Activated CD8-positive, alpha-beta T cell treated with anti-CD3 and anti-CD28 coated beads for 36 hours (primary cell): ENCODE data around the gene KRTAP10-3. TPM values are rescaled to one million over a fixed set of nuclear protein-coding genes. Genes with fewer than 3 reads are reported as not detected.

Source experiments
- ATAC-seq: fragments of 200-7000 bp; cut with Tn5 transposase; one replicate; pipeline ENCODE4 v1.10.0; 2021; ENCODE audit warnings: mild to moderate bottlenecking, moderate library complexity
- CTCF ChIA-PET: fragments of 350-600 bp; sonication (Branson Sonifier 250); formaldehyde crosslinking; loops from one replicate; lab custom pipeline; 2021; ENCODE audit warnings: antibody characterized with exemption; lab: Charles Lee
- POLR2A ChIA-PET: fragments of 350-600 bp; sonication (Branson Sonifier 250); formaldehyde crosslinking; loops from one replicate; lab custom pipeline; 2021; ENCODE audit warnings: antibody characterized with exemption; lab: Charles Lee
- DNase-seq: peaks from one replicate; pipeline ENCODE4 v3.0.0-alpha.2; 2020
- H3K27ac Mint-ChIP-seq: one replicate; pipeline ENCODE4 v1.8.0; 2021; ENCODE audit warnings: mild to moderate bottlenecking, mixed read lengths
- H3K27me3 Mint-ChIP-seq: one replicate; pipeline ENCODE4 v1.8.0; 2021; ENCODE audit warnings: mixed read lengths
- H3K36me3 Mint-ChIP-seq: one replicate; pipeline ENCODE4 v1.8.0; 2021; ENCODE audit warnings: low read depth, mixed read lengths
- H3K4me1 Mint-ChIP-seq: one replicate; pipeline ENCODE4 v1.8.0; 2021; ENCODE audit warnings: low read depth, mixed read lengths
- H3K4me3 Mint-ChIP-seq: one replicate; pipeline ENCODE4 v1.8.0; 2021; ENCODE audit warnings: mild to moderate bottlenecking, moderate library complexity, mixed read lengths
- H3K9me3 Mint-ChIP-seq: one replicate; pipeline ENCODE4 v1.8.0; 2021; ENCODE audit warnings: mixed read lengths
- intact Hi-C: fragments of 100-400 bp; cut with micrococcal nuclease; formaldehyde crosslinking; loops from one replicate; pipeline ENCODE4 v1.10.0; 2022
- total RNA-seq, 2 experiments: library from RNA; stranded (reverse); gene quantifications; one replicate each; pipeline ENCODE4 v1.2.3, GENCODE V29; 2021
- TF ChIP-seq, protein P1 (sequence below): fragments of 200-600 bp; IDR thresholded peaks from one replicate; pipeline ENCODE4 v1.8.0; 2022; ENCODE audit warnings: antibody characterized with exemption, mild to moderate bottlenecking

KRTAP10-3 gene
- total RNA-seq, 2 experiments from 2014 or later: not detected

DNA sequence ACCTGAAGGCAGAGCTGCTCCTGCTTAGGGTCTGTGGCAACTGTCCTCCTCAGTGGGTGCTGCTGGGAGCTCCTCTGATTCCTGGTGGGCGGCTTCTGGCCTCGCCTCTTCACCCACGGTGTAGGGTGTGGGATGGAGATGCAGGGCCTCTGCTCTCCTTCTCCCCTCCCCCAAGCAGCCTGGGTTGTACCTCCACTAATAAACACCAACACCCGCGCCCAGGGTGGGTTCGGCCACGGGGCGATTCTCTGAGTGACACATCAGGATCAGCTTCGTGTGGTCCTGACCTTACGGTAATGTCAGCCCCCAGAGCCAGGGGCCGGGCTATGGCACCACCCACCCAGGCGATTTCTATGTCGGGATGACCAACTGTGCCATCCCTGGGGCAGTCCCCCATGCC is 42.3 kb downstream of the KRTAP10-3 start:
- H3K36me3 Mint-ChIP-seq: no peaks in the 10 kb centered on the region
- intact Hi-C loops: loop anchor here (10.0 kb wide), 1 partner anchor 228 kb away; no protein-coding TSS in a partner anchor
- TF ChIP-seq, protein P1, sequence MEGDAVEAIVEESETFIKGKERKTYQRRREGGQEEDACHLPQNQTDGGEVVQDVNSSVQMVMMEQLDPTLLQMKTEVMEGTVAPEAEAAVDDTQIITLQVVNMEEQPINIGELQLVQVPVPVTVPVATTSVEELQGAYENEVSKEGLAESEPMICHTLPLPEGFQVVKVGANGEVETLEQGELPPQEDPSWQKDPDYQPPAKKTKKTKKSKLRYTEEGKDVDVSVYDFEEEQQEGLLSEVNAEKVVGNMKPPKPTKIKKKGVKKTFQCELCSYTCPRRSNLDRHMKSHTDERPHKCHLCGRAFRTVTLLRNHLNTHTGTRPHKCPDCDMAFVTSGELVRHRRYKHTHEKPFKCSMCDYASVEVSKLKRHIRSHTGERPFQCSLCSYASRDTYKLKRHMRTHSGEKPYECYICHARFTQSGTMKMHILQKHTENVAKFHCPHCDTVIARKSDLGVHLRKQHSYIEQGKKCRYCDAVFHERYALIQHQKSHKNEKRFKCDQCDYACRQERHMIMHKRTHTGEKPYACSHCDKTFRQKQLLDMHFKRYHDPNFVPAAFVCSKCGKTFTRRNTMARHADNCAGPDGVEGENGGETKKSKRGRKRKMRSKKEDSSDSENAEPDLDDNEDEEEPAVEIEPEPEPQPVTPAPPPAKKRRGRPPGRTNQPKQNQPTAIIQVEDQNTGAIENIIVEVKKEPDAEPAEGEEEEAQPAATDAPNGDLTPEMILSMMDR: no peak
- no peaks in the 10 kb centered on the region for H3K4me1 Mint-ChIP-seq
- POLR2A ChIA-PET: no interaction called here
- no peak for DNase-seq
- no peaks in the 10 kb centered on the region for H3K9me3 Mint-ChIP-seq
- H3K27ac Mint-ChIP-seq: no peak overlapping the region
- H3K4me3 Mint-ChIP-seq: no peak overlapping the region
- no peak for ATAC-seq
- no peaks in the 10 kb centered on the region for H3K27me3 Mint-ChIP-seq
- CTCF ChIA-PET: interaction anchor here (1.3 to 1.4 kb wide), 2 partner anchors 225 to 277 kb away, joined by 6 read pairs; no protein-coding TSS in a partner anchor

DNA sequence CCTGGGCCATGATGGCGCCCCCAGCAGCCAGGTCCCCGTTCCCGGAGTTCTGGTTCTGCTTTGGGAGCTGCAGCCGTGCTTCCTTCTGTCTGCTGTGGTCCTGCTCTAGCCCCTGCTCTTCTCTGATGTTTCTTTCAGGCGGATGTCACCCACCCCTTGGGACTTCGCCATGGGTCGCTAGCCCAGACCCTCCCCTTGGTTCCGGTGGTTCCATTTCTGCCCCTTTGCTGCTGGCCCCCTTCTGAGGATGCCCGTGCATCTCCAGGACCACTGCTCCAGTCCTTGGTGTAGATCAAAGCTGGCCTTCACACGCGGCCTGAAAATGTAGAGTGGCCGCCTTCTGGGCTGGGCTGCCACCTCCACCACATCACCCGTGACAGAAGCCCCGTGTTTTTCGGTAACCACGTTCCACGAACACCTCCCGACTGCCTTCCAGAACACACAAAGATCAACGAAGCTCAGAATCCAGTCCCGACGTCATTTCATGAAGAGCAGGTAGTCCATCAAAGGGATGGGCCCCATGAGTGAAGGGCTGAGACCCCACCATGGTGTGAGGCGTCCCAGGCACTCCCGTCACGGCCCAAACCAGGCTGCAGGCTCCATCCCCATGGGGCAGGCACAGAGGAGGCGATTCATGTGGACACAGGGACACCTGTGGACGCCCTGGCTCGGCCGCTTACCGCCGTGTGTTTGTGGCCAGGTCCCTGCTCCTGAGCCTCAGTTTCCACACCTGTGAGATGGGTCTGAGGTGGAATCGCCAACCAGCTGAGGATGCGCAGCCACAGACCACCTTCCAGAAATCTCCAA is 43.0 kb downstream of the KRTAP10-3 start:
- Mint-ChIP-seq H3K27ac (no peak overlapping the region), H3K4me3 (no peak overlapping the region), H3K36me3 (no peaks in the 10 kb centered on the region), H3K9me3 (no peaks in the 10 kb centered on the region), H3K27me3 (no peaks in the 10 kb centered on the region), H3K4me1 (peaks cover 4% of the 10 kb centered on the region)
- ATAC-seq (no peak), DNase-seq (no peak)
- ChIA-PET POLR2A (no interaction called here), CTCF (interaction anchor here (1.3 to 1.4 kb wide), 2 partner anchors 226 to 278 kb away, joined by 6 read pairs; no protein-coding TSS in a partner anchor)
- TF ChIP-seq, protein P1: no peak
- intact Hi-C loops: loop anchor here (10.0 kb wide), 1 partner anchor 229 kb away; no protein-coding TSS in a partner anchor

DNA sequence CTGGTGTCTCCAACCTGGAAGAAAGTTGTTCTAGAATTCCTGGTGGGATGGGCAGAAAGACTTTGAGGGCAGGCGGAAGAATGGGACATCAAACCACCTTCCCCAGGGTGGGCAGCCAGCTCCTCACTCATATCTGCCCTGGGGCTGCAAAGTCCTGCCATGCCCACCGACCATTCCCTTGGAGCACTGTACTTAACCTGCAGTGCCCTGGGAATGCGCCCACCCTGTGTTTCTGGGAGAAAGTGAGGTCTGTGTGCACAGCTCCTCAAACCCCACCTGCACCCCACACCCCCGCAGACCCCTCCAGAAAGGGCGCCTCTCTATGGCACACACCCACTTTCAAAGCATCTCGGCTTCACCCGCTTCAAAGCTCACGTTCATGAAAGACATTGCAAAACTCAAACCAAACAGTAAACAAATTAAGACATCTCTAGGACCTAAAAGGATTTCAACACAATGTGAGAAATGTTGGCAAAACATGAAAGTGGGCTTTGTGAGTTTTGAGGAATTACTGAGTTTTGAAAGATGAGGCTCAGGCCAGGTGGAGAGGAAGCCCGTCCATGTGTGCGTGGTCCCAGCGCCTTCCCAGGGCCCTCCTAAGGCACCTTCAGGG is 43.7 kb downstream of the KRTAP10-3 start:
- DNase-seq (no peak), ATAC-seq (no peak)
- intact Hi-C loops: loop anchor here (5.0 to 10.0 kb wide), 2 partner anchors 230 to 277 kb away; no protein-coding TSS in a partner anchor
- TF ChIP-seq, protein P1: no peak
- no peaks in the 10 kb centered on the region for H3K36me3 Mint-ChIP-seq
- H3K27ac Mint-ChIP-seq: no peak overlapping the region
- H3K27me3 Mint-ChIP-seq: no peaks in the 10 kb centered on the region
- H3K4me3 Mint-ChIP-seq: no peak overlapping the region
- H3K9me3 Mint-ChIP-seq: no peaks in the 10 kb centered on the region
- H3K4me1 Mint-ChIP-seq: peaks cover 4% of the 10 kb centered on the region
- ChIA-PET POLR2A (no interaction called here), CTCF (interaction anchor here (0.7 to 1.2 kb wide), 2 partner anchors 35 to 279 kb away, joined by 3 read pairs; no protein-coding TSS in a partner anchor)

DNA sequence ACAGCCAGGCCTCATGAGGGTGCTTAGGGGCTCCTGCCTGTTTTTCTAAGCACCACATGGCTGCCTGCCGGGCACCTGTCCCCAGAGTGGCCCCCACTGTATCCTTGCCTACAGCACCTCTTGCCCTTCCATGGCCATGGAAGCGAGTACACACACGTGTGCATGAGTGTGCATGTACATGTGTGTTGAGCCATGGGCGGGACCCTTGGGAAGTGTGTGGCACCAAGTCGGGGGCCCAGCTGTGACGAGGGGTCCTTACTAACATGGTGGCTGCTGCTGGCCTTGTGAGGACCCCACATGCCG is 44.4 kb downstream of the KRTAP10-3 start:
- Mint-ChIP-seq H3K4me3 (no peak overlapping the region), H3K36me3 (no peaks in the 10 kb centered on the region), H3K27me3 (no peaks in the 10 kb centered on the region), H3K27ac (no peak overlapping the region), H3K4me1 (peaks cover 4% of the 10 kb centered on the region), H3K9me3 (no peaks in the 10 kb centered on the region)
- intact Hi-C loops: loop anchor here (5.0 to 10.0 kb wide), 2 partner anchors 231 to 278 kb away; no protein-coding TSS in a partner anchor
- ChIA-PET CTCF (interaction anchor here (0.7 to 1.3 kb wide), 3 partner anchors 34 to 279 kb away, joined by 3 read pairs; no protein-coding TSS in a partner anchor), POLR2A (no interaction called here)
- no peak for ATAC-seq
- TF ChIP-seq, protein P1: no peak
- DNase-seq: no peak
